Cardiac fibroblast (primary cell): ENCODE measurements around the gene EIF3B.
"Not testable (repeated sequence)": the region's sequence is repeated elsewhere in the genome, so short reads cannot be mapped to it uniquely, and the experiment has no call there.

Source experiments
- DNase-seq, 2 donors: peaks; one replicate each; pipeline versions ENCODE4 v3.0.0 to v3.0.0-alpha.2; 2010; ENCODE audit warnings: low read depth in 2 of 2
- H3K4me3 ChIP-seq, 2 donors: replicated peaks in 1 of 2; 1 replicate in 1 of 2; 2 replicates in 1 of 2; pipeline ENCODE4 v1.5.1; 2011; ENCODE audit warnings: low read depth in 2 of 2, low read length in 2 of 2, mild to moderate bottlenecking in 2 of 2, moderate library complexity in 1 of 2
- TF ChIP-seq, protein P1 (sequence below): IDR thresholded peaks from one replicate; pipeline ENCODE4 v1.5.1; 2011; ENCODE audit warnings: low read depth, mild to moderate bottlenecking, low read length, inconsistent platforms

EIF3B gene

DNA sequence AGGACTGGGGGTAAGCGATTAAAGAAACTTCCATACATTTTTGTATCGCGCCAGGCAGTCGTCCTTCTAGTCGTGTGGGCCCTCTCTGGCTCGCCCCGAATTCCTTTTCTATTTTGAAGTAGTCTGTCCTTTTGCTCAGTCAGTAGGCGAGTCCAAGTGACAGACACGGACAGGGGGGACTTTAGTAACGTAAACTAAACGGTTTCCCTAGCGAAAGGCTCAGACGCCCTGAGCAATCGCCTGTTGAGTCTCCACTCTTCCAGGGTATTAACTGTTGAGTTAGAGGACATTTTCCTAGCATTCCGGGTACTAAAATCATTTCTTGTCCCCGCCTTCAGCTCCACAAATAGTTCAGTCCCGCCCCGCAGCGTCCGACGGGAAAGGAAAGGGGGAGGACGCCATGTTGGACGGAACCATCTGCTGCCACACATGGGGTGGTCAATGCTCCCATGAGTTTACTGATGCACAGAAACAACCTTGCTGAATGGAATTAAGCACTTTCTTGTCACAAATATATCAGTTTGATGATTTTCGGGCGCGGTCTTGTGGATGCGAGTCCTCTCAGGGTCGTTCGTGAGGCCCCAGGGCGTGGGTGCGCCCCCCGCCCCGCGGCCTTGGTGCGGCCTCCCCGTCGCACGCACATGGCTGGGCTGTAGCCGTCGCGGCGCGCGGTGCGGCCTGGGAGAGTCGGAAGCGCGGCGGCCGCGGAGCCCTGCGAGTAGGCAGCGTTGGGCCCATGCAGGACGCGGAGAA is at the start of gene EIF3B:
Gene EIF3B, plus strand, starts transcription at position 642 of the 753 bp plus-strand sequence. Its CDS starts 95 bp downstream, at position 737.
- H3K4me3 ChIP-seq = peak within 1 kb of the TSS; percentile 92 to 99
- peak; percentile 97 to 98 for DNase-seq
- TF ChIP-seq, protein P1, sequence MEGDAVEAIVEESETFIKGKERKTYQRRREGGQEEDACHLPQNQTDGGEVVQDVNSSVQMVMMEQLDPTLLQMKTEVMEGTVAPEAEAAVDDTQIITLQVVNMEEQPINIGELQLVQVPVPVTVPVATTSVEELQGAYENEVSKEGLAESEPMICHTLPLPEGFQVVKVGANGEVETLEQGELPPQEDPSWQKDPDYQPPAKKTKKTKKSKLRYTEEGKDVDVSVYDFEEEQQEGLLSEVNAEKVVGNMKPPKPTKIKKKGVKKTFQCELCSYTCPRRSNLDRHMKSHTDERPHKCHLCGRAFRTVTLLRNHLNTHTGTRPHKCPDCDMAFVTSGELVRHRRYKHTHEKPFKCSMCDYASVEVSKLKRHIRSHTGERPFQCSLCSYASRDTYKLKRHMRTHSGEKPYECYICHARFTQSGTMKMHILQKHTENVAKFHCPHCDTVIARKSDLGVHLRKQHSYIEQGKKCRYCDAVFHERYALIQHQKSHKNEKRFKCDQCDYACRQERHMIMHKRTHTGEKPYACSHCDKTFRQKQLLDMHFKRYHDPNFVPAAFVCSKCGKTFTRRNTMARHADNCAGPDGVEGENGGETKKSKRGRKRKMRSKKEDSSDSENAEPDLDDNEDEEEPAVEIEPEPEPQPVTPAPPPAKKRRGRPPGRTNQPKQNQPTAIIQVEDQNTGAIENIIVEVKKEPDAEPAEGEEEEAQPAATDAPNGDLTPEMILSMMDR = no peak

DNA sequence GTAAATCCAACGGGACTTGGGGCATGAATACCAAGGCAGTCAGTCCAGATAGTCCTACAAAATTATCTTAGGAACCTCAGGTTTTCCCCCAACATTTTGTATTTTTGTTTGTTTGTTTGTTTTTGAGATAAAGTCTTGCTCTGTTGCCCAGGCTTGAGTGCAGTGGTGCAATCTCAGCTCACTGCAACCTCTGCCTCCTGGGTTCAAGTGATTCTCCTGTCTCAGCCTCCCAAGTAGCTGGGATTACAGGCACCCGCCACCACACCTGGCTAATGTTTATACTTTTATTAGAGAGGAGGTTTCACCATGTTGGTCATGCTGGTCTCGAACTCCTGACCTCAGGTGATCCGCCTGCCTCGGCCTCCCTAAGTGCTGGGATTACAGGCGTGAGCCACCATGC is 49.4 kb upstream of the EIF3B start:
- not testable (repeated sequence) for DNase-seq
- peak overlapping the region in 1 of 2 donors; percentile 11 for H3K4me3 ChIP-seq

DNA sequence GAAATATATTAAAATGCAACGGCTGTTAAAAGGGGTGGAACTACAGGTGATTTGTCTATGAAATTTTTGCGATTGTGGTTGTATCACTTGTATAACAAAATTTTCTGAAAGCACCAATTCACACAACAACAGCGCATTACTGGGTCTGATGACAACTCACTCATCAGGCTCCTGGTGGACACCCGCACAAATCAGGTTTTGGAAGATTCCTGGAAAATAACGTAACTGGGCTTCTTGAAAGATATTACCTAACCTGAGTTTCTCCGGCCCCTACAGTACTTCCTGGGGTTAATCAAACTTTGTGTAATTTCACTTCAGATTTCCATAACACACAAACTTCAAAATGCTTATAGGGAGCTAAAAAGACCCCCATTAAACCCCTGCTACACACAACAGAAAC is 47.9 kb upstream of the EIF3B start:
- peak in 1 of 2 donors; percentile 9 for DNase-seq
- H3K4me3 ChIP-seq = no peak overlapping the region
- TF ChIP-seq, protein P1 = no peak

DNA sequence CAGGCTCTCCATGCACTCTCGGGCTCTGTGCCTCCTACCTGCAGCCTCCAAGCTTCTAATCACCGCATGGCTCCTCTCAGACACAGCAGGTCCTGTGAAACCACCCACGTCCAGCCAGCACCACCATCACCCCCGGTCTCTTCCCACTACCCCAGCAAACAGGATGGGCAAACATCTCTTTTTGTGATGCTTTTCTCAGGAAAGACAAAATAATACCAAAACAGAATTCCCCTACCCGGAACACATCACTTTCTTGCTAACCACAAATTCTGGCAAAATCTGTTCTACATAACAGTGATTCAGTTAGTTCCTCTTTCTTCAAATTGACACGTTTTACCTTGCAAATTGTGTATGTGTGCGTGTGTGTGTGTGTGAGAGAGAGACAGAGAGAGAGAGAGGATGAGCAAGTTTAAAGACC is 46.9 kb upstream of the EIF3B start:
- TF ChIP-seq, protein P1 = no peak
- H3K4me3 ChIP-seq = no peak overlapping the region
- DNase-seq = peak in 1 of 2 donors; percentile 7

DNA sequence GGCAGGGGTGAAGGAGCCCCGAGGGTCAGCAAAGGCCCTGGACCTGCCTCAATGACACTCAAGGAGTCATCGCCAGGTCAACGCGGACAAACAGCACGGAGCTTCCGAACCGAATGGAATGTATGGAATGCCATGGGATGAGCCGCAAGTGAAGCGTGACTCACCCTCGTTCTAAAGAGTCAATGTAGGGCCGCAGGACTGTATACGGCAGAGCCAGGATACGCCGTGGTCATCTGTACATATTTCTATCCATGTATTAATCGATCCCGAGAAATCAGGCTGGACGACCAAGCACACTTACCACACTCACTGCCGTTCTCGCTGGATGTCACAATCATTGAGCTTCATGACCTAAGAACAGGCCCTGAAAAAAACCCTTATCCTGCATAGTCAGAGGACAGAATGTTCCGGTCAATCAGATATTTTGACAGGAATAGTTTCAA is 44.7 kb upstream of the EIF3B start:
- DNase-seq = peak; percentile 85 to 87
- TF ChIP-seq, protein P1 = no peak
- no peak overlapping the region for H3K4me3 ChIP-seq

DNA sequence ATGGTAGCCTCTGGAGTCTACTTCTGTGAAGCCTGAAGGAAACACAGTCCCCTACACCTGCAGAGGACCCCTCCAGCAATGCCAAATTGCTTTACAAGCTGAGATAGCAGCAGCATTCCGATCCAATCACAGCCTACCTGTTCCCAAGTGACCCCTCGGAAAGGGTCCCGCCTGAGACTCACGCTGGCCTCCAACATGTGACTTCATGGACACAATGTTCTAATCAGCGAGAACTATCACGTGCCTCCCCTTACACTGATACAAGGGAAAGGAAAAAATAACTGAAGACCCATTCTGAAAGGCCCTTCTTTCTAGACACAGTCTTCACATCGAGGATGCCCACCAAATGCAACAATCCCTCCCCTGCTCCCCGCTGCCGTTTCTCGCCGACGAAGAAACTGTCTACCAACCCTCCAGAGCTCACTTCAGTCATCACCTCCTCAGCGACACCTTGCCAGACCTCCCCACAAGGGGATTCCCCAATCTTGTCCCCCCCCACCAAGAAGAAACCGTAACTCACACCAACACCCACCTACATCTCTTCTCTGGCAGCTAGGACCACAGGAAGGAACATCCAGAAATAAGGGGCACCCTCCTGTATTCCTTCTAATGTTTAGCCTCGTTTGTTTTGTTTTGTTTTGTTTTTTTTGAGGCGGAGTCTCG is 42.2 kb upstream of the EIF3B start:
- TF ChIP-seq, protein P1 = no peak
- no peak for DNase-seq
- no peak overlapping the region for H3K4me3 ChIP-seq

DNA sequence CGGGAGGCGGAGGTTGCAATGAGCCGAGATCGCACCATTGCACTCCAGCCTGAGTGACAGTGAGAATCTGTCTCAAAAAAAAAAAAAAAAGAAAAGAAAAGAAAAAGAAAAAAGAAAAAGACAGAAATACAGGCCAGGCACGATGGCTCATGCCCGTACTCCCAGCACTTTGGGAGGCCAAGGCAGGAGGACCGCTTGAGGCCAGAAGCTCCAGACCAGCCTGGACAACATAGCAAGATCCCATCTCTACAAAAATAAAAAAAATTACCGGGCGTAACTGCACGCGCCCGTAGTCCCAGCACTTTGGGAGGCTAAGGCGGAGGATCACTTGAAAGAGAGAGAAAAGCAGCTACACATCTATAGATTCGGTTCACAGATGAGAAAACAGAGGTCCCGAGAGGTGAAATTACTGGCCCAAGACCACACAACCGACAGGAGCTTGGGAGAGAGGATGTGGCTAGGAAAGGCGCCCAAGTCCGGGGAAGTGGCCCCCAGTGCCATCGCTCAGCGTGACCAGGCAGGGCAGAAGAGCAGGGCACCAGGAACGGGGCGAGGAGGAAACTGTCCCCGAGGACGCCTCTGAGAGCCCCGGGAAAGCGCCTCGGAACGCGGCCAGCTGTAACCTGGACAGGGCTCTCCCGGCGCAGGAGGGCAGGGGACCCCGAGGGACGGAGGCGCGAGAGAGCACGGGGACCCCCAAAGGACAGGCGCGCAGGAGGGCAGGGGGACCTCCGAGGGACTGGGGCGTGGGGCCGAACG is 41.0 kb upstream of the EIF3B start:
- peak overlapping the region; percentile 94 to 95 for H3K4me3 ChIP-seq
- TF ChIP-seq, protein P1 = no peak
- peak in 1 of 2 donors; percentile 32 for DNase-seq
